WI38 (cell line): ENCODE data around the gene SLX9.
"Not testable (repeated sequence)": the region's sequence is repeated elsewhere in the genome, so short reads cannot be mapped to it uniquely, and the experiment has no call there.

Source experiments
- H3K4me3 ChIP-seq: 2 replicates; pipeline ENCODE4 v1.5.1; 2011; ENCODE audit warnings: low read depth, mild to moderate bottlenecking, control low read depth, low read length
- CTCF ChIP-seq: IDR thresholded peaks from 2 replicates; pipeline ENCODE4 v1.5.1; 2012; ENCODE audit warnings: low read depth, mild to moderate bottlenecking, control low read depth, low read length

SLX9 gene

GRCh38 chr21:45021428-45022347 lies 81.9 kb downstream of the SLX9 start:
- TF ChIP-seq CTCF: no peak
- H3K4me3 ChIP-seq: no peak overlapping the region

GRCh38 chr21:45022348-45022675 lies 82.5 kb downstream of the SLX9 start:
- TF ChIP-seq CTCF: no peak
- no peak overlapping the region for H3K4me3 ChIP-seq

GRCh38 chr21:45022736-45023135 lies 82.9 kb downstream of the SLX9 start:
- no peak for TF ChIP-seq CTCF
- no peak overlapping the region for H3K4me3 ChIP-seq

- not testable (repeated sequence) for H3K4me3 ChIP-seq
Observed at GRCh38 chr21:45024516-45024915, 84.7 kb downstream of the SLX9 start.

- TF ChIP-seq CTCF: no peak
- H3K4me3 ChIP-seq: no peak overlapping the region
Observed at GRCh38 chr21:45026066-45026745, 86.4 kb downstream of the SLX9 start.
